ENCODE measurements around the gene PDCD7. TPM values are rescaled to one million over a fixed set of nuclear protein-coding genes. Genes with fewer than 3 reads are reported as not detected.

The PDCD7 gene
- total RNA-seq, 1 donor from 2014 or later = 13.6 TPM

DNA sequence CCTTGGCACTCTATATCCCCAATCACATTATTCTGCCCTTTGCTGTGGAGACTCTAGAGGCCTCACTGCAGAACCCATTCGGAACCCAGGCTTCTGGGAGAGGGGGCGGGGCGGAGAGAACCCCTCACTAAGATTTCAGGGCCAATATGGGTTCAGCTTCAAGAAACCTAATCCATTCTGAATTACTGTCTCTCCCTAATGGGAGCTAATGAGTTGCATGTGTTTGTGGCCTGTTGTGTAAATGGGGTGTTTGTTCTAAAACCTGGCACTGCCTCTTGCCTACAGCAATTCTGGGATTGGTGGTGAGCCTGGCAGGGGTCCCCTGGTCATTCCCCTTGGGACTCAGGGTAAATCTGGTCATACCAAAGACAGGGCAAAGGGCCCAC is 65.2 kb downstream of the PDCD7 start:
- no peaks in the 10 kb centered on the region for H3K36me3 Mint-ChIP-seq (ENCODE audit: unreplicated experiment)
- H3K9me3 Mint-ChIP-seq (ENCODE audit: unreplicated experiment) = peaks cover 2% of the 10 kb centered on the region

DNA sequence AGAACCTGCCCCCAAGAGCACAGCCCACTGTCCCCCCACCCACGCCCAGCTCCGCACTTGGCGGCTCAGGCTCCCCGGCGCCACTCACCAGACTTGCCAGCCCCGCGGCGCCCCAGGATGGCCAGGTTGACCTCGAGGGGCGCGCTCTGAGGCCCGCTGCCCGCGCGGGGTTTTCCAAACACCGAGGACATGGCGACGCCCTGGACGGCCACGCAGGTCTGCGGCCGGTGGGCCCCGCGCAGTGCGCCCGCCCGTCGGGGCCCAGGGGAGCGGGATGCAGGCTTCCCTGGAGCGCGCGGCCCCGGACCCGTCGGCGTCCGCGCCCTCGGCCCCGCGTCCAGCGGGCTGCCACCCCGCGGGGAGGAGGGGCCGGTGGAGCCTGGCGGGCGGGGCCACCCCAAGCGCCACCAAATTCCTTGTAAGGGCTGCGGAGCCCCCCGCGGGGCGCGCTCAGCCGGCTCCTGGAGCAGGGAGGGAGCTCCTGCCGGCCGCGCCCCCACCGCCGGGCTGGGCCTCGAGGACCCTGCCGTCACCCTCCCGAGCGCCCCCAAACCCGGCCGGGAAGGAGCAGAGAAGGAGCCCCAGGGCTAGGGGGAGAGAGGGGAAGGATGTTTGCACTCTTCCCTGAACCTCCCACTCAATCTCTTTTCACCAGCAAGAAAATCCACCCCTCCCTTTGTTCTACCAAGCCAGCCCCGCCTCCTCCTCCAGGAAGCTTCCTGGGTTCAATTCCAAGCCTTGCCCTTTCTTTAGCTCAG is 65.8 kb downstream of the PDCD7 start, which contains the start of gene RASL12:
RASL12 (minus strand) TSS at position 347 of the 758 bp plus-strand sequence; CDS start at position 191, 156 bp downstream.
- Mint-ChIP-seq H3K27ac (ENCODE audit: unreplicated experiment) (no peak within 1 kb of the TSS), H3K4me3 (ENCODE audit: unreplicated experiment) (peak within 1 kb of the TSS; percentile 63), H3K27me3 (ENCODE audit: unreplicated experiment) (peaks cover 10% of the 10 kb centered on the region), H3K36me3 (ENCODE audit: unreplicated experiment) (no peaks in the 10 kb centered on the region), H3K9me3 (ENCODE audit: unreplicated experiment) (peaks cover 2% of the 10 kb centered on the region), H3K4me1 (ENCODE audit: low read depth, unreplicated experiment) (peaks cover 2% of the 10 kb centered on the region)
- peak; percentile 26 for DNase-seq
- TF ChIP-seq, protein P1, sequence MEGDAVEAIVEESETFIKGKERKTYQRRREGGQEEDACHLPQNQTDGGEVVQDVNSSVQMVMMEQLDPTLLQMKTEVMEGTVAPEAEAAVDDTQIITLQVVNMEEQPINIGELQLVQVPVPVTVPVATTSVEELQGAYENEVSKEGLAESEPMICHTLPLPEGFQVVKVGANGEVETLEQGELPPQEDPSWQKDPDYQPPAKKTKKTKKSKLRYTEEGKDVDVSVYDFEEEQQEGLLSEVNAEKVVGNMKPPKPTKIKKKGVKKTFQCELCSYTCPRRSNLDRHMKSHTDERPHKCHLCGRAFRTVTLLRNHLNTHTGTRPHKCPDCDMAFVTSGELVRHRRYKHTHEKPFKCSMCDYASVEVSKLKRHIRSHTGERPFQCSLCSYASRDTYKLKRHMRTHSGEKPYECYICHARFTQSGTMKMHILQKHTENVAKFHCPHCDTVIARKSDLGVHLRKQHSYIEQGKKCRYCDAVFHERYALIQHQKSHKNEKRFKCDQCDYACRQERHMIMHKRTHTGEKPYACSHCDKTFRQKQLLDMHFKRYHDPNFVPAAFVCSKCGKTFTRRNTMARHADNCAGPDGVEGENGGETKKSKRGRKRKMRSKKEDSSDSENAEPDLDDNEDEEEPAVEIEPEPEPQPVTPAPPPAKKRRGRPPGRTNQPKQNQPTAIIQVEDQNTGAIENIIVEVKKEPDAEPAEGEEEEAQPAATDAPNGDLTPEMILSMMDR (IDR thresholded peaks at IDR 0.05; ENCODE audit: partially characterized antibody, unreplicated experiment) = no peak

More for the DNA sequence above, 65.2 kb downstream of the PDCD7 start:
- Mint-ChIP-seq H3K27me3 (ENCODE audit: unreplicated experiment) (peaks cover 10% of the 10 kb centered on the region), H3K4me1 (ENCODE audit: low read depth, unreplicated experiment) (peaks cover 2% of the 10 kb centered on the region), H3K27ac (ENCODE audit: unreplicated experiment) (no peak overlapping the region), H3K4me3 (ENCODE audit: unreplicated experiment) (peak overlapping the region; percentile 32)
- TF ChIP-seq, protein P1 (IDR thresholded peaks at IDR 0.05; ENCODE audit: partially characterized antibody, unreplicated experiment) = no peak
- DNase-seq = no peak

Other genes with a start within 250 kb of the PDCD7 start
- 6.8 TPM for gene ANKDD1A, start 221.9 kb downstream of the PDCD7 start, total RNA-seq (ENCODE audit: unreplicated experiment)
- 82.7 TPM for gene SPG21, start 143.9 kb downstream of the PDCD7 start, total RNA-seq (ENCODE audit: unreplicated experiment)
- gene MTFMT, start 104.2 kb downstream of the PDCD7 start, total RNA-seq (ENCODE audit: unreplicated experiment) = 12.6 TPM
- gene SLC51B, start 88.4 kb downstream of the PDCD7 start, total RNA-seq (ENCODE audit: unreplicated experiment) = not detected
- gene RASL12, start 65.8 kb downstream of the PDCD7 start, total RNA-seq (ENCODE audit: unreplicated experiment) = 0.44 TPM
- gene KBTBD13, start 57.1 kb downstream of the PDCD7 start, total RNA-seq (ENCODE audit: unreplicated experiment) = not detected
- gene UBAP1L, start 18.6 kb downstream of the PDCD7 start, total RNA-seq (ENCODE audit: unreplicated experiment) = 4.6 TPM
- 28.6 TPM for gene CLPX, start 51.5 kb upstream of the PDCD7 start, total RNA-seq (ENCODE audit: unreplicated experiment)
- 0.12 TPM for gene CILP, start 77.7 kb upstream of the PDCD7 start, total RNA-seq (ENCODE audit: unreplicated experiment)
- 6.8 TPM for gene PARP16, start 153.1 kb upstream of the PDCD7 start, total RNA-seq (ENCODE audit: unreplicated experiment)
- gene RNU5A-1, start 162.2 kb upstream of the PDCD7 start, total RNA-seq (ENCODE audit: unreplicated experiment) = not detected
- not detected for gene RNU5B-1, start 170.9 kb upstream of the PDCD7 start, total RNA-seq (ENCODE audit: unreplicated experiment)
- gene IGDCC3, start 244.2 kb upstream of the PDCD7 start, total RNA-seq (ENCODE audit: unreplicated experiment) = 342 TPM

Data from glutamatergic neuron (in vitro differentiated cells).